HEK293 (cell line): ENCODE data around the gene EXOSC1.
A peak's percentile ranks its signal among the peaks of the same experiment; 100 is the strongest.

Experiments used
- CTCF ChIA-PET: fragments of 350-600 bp; formaldehyde crosslinking; extraction: SDS; loops from one replicate; lab custom pipeline; 2021; ENCODE audit warnings: antibody characterized with exemption; lab: Yijun Ruan, JAX
- POLR2A ChIA-PET: fragments of 300-600 bp; formaldehyde crosslinking; extraction: SDS; loops from one replicate; lab custom pipeline; 2020; ENCODE audit warnings: antibody characterized with exemption, inconsistent platforms; lab: Yijun Ruan, JAX
- H3K27ac ChIP-seq: fragments of 200-500 bp; sonication (Bioruptor generic); 2 replicates; pipeline ENCODE4 v1.5.1; 2014; ENCODE audit warnings: low read depth, low read length, control low read depth, inconsistent platforms; ENCODE audit errors: extremely low read depth
- H3K36me3 ChIP-seq, 2 experiments: fragments of 200-500 bp in 1 of 2; sonication (Bioruptor generic) in 1 of 2; 1 replicate in 1 of 2; 2 replicates in 1 of 2; pipeline ENCODE4 v1.5.1; 2014 to 2017; ENCODE audit warnings: inconsistent platforms in 2 of 2, low read length in 2 of 2; ENCODE audit not compliant: control insufficient read depth in 2 of 2, insufficient read depth in 1 of 2
- H3K4me1 ChIP-seq: fragments of 200-500 bp; sonication (Bioruptor generic); 2 replicates; pipeline ENCODE4 v1.5.1; 2014; ENCODE audit warnings: mild to moderate bottlenecking, low read length, inconsistent platforms; ENCODE audit not compliant: control insufficient read depth, insufficient read depth
- H3K4me3 ChIP-seq: 2 replicates; pipeline ENCODE4 v1.5.1; 2011; ENCODE audit warnings: low read depth, mild to moderate bottlenecking, control low read depth, low read length, moderate library complexity
- H3K9me3 ChIP-seq: fragments of 200-500 bp; sonication (Bioruptor generic); 2 replicates; pipeline ENCODE4 v1.5.1; 2014; ENCODE audit warnings: low read depth, low read length, inconsistent platforms; ENCODE audit not compliant: control insufficient read depth, insufficient read depth
- GLIS1 ChIP-seq: fragments of 450-650 bp; formaldehyde crosslinking; IDR thresholded peaks from 2 replicates; pipeline ENCODE4 v1.5.1; 2016; ENCODE audit warnings: missing biosample characterization, missing genetic modification characterization
- GLIS2 ChIP-seq: fragments of 450-650 bp; formaldehyde crosslinking; IDR thresholded peaks from 2 replicates; pipeline ENCODE4 v1.5.1; 2016; ENCODE audit warnings: missing biosample characterization, missing genetic modification characterization
- KLF7 ChIP-seq: fragments of 450-650 bp; formaldehyde crosslinking; IDR thresholded peaks from 2 replicates; pipeline ENCODE4 v1.5.1; 2016; ENCODE audit warnings: missing biosample characterization, missing genetic modification characterization, borderline replicate concordance
- MYNN ChIP-seq: fragments of 450-650 bp; formaldehyde crosslinking; IDR thresholded peaks from 2 replicates; pipeline ENCODE4 v1.5.1; 2016; ENCODE audit warnings: missing biosample characterization, missing genetic modification characterization, borderline replicate concordance
- MZF1 ChIP-seq: fragments of 450-650 bp; formaldehyde crosslinking; IDR thresholded peaks from 2 replicates; pipeline ENCODE4 v1.5.1; 2017; ENCODE audit warnings: missing biosample characterization, missing genetic modification characterization, borderline replicate concordance
- PRDM1 ChIP-seq: fragments of 450-650 bp; formaldehyde crosslinking; IDR thresholded peaks from 2 replicates; pipeline ENCODE4; 2016; ENCODE audit warnings: missing biosample characterization, missing genetic modification characterization
- PRDM2 ChIP-seq: fragments of 450-650 bp; formaldehyde crosslinking; IDR thresholded peaks from 2 replicates; pipeline ENCODE4 v1.5.1; 2016; ENCODE audit warnings: missing biosample characterization, missing genetic modification characterization, borderline replicate concordance
- PRDM6 ChIP-seq: fragments of 450-650 bp; formaldehyde crosslinking; IDR thresholded peaks from 2 replicates; pipeline ENCODE4 v1.5.1; 2017; ENCODE audit warnings: missing biosample characterization, missing genetic modification characterization
- ZBTB1 ChIP-seq: fragments of 450-650 bp; formaldehyde crosslinking; IDR thresholded peaks from 2 replicates; pipeline ENCODE4 v1.5.1; 2016; ENCODE audit warnings: missing biosample characterization, missing genetic modification characterization
- ZBTB8A ChIP-seq: fragments of 450-650 bp; formaldehyde crosslinking; IDR thresholded peaks from 2 replicates; pipeline ENCODE4 v1.5.1; 2016; ENCODE audit warnings: missing biosample characterization, missing genetic modification characterization
- ZNF114 ChIP-seq: fragments of 450-650 bp; formaldehyde crosslinking; IDR thresholded peaks from 2 replicates; pipeline ENCODE4 v1.5.0; 2017; ENCODE audit warnings: missing biosample characterization, missing genetic modification characterization
- ZNF121 ChIP-seq: fragments of 450-650 bp; formaldehyde crosslinking; IDR thresholded peaks from 2 replicates; pipeline ENCODE4 v1.5.1; 2016; ENCODE audit warnings: missing biosample characterization, missing genetic modification characterization
- ZNF133 ChIP-seq: fragments of 450-650 bp; formaldehyde crosslinking; IDR thresholded peaks from 2 replicates; pipeline ENCODE4 v1.5.1; 2016; ENCODE audit warnings: missing biosample characterization, missing genetic modification characterization
- ZNF16 ChIP-seq: fragments of 450-650 bp; formaldehyde crosslinking; IDR thresholded peaks from 2 replicates; pipeline ENCODE4 v1.5.1; 2016; ENCODE audit warnings: low read depth, missing biosample characterization, missing genetic modification characterization
- ZNF174 ChIP-seq: fragments of 450-650 bp; formaldehyde crosslinking; IDR thresholded peaks from 2 replicates; pipeline ENCODE4 v1.5.0; 2017; ENCODE audit warnings: missing biosample characterization, mild to moderate bottlenecking, missing genetic modification characterization
- ZNF175 ChIP-seq: fragments of 450-650 bp; formaldehyde crosslinking; IDR thresholded peaks from 2 replicates; pipeline ENCODE4 v1.5.1; 2016; ENCODE audit warnings: missing biosample characterization, missing genetic modification characterization
- ZNF2 ChIP-seq: fragments of 450-650 bp; formaldehyde crosslinking; IDR thresholded peaks from 2 replicates; pipeline ENCODE4 v1.5.1; 2016; ENCODE audit warnings: missing biosample characterization, missing genetic modification characterization
- ZNF24 ChIP-seq: fragments of 450-650 bp; formaldehyde crosslinking; IDR thresholded peaks from 2 replicates; pipeline ENCODE4 v1.5.1; 2016; ENCODE audit warnings: missing biosample characterization, missing genetic modification characterization
- ZNF248 ChIP-seq: fragments of 450-650 bp; formaldehyde crosslinking; IDR thresholded peaks from 2 replicates; pipeline ENCODE4 v1.5.1; 2017; ENCODE audit warnings: missing biosample characterization, missing genetic modification characterization
- ZNF341 ChIP-seq: fragments of 450-650 bp; formaldehyde crosslinking; IDR thresholded peaks from 2 replicates; pipeline ENCODE4; 2016; ENCODE audit warnings: low read depth, missing biosample characterization, missing genetic modification characterization
- ZNF404 ChIP-seq: fragments of 450-650 bp; formaldehyde crosslinking; IDR thresholded peaks from 2 replicates; pipeline ENCODE4 v1.5.1; 2017; ENCODE audit warnings: missing biosample characterization, missing genetic modification characterization
- ZNF426 ChIP-seq: fragments of 450-650 bp; formaldehyde crosslinking; IDR thresholded peaks from 2 replicates; pipeline ENCODE4 v1.5.1; 2017; ENCODE audit warnings: missing biosample characterization, missing genetic modification characterization, mild to moderate bottlenecking, inconsistent platforms, moderate library complexity
- ZNF48 ChIP-seq: fragments of 450-650 bp; formaldehyde crosslinking; IDR thresholded peaks from 2 replicates; pipeline ENCODE4 v1.5.1; 2016; ENCODE audit warnings: missing biosample characterization, missing genetic modification characterization
- ZNF561 ChIP-seq: fragments of 450-650 bp; IDR thresholded peaks from 2 replicates; pipeline ENCODE4 v1.5.1; 2018; ENCODE audit warnings: missing biosample characterization, missing genetic modification characterization, borderline replicate concordance
- ZNF600 ChIP-seq: fragments of 450-650 bp; formaldehyde crosslinking; IDR thresholded peaks from 2 replicates; pipeline ENCODE4 v1.5.1; 2016; ENCODE audit warnings: missing biosample characterization, missing genetic modification characterization
- ZNF76 ChIP-seq: fragments of 450-650 bp; formaldehyde crosslinking; IDR thresholded peaks from 2 replicates; pipeline ENCODE4; 2016; ENCODE audit warnings: low read depth, missing biosample characterization, missing genetic modification characterization, borderline replicate concordance
- ZNF837 ChIP-seq: fragments of 450-650 bp; formaldehyde crosslinking; IDR thresholded peaks from 2 replicates; pipeline ENCODE4 v1.5.1; 2016; ENCODE audit warnings: missing biosample characterization, missing genetic modification characterization
- TF ChIP-seq, protein P1 (sequence below): fragments of 450-650 bp; formaldehyde crosslinking; IDR thresholded peaks from 2 replicates; pipeline ENCODE4 v1.5.1; 2016; ENCODE audit warnings: missing biosample characterization, missing genetic modification characterization
- TF ChIP-seq, protein P2 (sequence below): fragments of 450-650 bp; formaldehyde crosslinking; IDR thresholded peaks from 2 replicates; pipeline ENCODE4 v1.5.1; 2017; ENCODE audit warnings: missing biosample characterization, missing genetic modification characterization

Gene EXOSC1

DNA sequence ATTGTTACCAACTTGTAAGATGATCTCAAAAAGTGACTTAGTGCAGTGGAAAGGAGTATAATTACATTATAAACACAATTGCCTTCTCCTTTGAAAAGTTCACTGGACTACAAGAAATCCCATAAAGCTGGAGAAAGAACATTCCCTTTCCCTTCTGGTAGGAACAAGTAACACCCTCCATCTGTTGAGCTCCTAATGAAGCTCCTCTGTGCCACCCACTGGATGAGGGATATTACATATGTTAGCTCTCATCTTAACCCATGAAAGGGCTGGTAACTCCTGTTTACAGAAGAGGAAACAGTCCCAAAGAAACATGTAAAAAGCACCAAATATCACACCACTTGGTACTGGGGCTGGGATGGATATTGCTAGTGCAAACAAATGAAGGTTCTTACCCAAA, 11.8 kb downstream of the EXOSC1 start (continued):
- TF ChIP-seq, protein P1, sequence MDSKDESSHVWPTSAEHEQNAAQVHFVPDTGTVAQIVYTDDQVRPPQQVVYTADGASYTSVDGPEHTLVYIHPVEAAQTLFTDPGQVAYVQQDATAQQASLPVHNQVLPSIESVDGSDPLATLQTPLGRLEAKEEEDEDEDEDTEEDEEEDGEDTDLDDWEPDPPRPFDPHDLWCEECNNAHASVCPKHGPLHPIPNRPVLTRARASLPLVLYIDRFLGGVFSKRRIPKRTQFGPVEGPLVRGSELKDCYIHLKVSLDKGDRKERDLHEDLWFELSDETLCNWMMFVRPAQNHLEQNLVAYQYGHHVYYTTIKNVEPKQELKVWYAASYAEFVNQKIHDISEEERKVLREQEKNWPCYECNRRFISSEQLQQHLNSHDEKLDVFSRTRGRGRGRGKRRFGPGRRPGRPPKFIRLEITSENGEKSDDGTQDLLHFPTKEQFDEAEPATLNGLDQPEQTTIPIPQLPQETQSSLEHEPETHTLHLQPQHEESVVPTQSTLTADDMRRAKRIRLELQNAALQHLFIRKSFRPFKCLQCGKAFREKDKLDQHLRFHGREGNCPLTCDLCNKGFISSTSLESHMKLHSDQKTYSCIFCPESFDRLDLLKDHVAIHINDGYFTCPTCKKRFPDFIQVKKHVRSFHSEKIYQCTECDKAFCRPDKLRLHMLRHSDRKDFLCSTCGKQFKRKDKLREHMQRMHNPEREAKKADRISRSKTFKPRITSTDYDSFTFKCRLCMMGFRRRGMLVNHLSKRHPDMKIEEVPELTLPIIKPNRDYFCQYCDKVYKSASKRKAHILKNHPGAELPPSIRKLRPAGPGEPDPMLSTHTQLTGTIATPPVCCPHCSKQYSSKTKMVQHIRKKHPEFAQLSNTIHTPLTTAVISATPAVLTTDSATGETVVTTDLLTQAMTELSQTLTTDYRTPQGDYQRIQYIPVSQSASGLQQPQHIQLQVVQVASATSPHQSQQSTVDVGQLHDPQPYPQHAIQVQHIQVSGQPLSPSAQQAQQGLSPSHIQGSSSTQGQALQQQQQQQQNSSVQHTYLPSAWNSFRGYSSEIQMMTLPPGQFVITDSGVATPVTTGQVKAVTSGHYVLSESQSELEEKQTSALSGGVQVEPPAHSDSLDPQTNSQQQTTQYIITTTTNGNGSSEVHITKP (tag by site-specific recombination), result no peak
- TF ChIP-seq, protein P2, sequence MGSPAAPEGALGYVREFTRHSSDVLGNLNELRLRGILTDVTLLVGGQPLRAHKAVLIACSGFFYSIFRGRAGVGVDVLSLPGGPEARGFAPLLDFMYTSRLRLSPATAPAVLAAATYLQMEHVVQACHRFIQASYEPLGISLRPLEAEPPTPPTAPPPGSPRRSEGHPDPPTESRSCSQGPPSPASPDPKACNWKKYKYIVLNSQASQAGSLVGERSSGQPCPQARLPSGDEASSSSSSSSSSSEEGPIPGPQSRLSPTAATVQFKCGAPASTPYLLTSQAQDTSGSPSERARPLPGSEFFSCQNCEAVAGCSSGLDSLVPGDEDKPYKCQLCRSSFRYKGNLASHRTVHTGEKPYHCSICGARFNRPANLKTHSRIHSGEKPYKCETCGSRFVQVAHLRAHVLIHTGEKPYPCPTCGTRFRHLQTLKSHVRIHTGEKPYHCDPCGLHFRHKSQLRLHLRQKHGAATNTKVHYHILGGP (tag by site-specific recombination), result no peak
- TF ChIP-seq ZNF600 (tag by site-specific recombination) (no peak), ZNF248 (no peak)

DNA sequence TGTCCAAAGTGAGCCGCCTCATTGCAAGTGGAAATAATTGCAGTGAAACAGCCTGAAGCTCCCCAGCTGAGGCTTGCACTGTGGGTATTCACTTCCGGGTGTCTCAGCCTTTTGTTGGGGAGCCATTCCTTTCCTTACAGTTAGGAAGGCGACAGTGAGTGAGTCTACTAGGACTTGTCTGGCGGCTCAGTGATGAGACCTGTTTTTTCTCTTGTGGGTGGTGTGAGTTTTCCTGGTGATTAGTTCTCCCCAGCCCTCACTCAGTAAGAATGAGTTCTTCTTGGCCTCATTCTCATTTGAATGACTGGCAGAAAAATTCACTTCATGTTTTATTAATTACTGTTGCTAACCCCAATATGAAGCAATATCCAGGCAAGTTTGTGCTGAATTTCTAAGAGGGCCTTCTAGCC, 17.2 kb downstream of the EXOSC1 start:
- CTCF ChIA-PET, result no interaction called here

GRCh38 chr10:97427571-97428179, 18.1 kb downstream of the EXOSC1 start:
- Histone ChIP-seq H3K9me3 (no peaks in the 10 kb centered on the region), H3K4me3 (peak overlapping the region; percentile 87), H3K4me1 (no peaks in the 10 kb centered on the region; the same call in 1 of the 2 replicates), H3K27ac (peak overlapping the region; percentile 96), H3K36me3 (peaks cover 38 to 58% of the 10 kb centered on the region in 2 experiments)
- CTCF ChIA-PET, result interaction anchor here (0.7 to 1.1 kb wide), 2 partner anchors 27 to 28 kb away, joined by 3 read pairs; no protein-coding TSS in a partner anchor
- POLR2A ChIA-PET, result interaction anchor here (0.8 to 1.7 kb wide), 4 partner anchors 13 to 135 kb away, joined by 3 to 6 read pairs (median 4); partner anchors contain the start of genes ARHGAP19 and RRP12
- TF ChIP-seq ZNF426 (tag by site-specific recombination), result no peak
- TF ChIP-seq ZNF837 (tag by site-specific recombination), result no peak
- no peak for TF ChIP-seq PRDM2 (tag by site-specific recombination)
- TF ChIP-seq ZNF174 (tag by site-specific recombination), result no peak
- no peak for TF ChIP-seq ZBTB1
- no peak for TF ChIP-seq ZNF2 (tag by site-specific recombination)
- no peak for TF ChIP-seq GLIS2 (tag by site-specific recombination)
- TF ChIP-seq PRDM6 (tag by site-specific recombination), result no peak
- TF ChIP-seq ZNF341 (tag by site-specific recombination), result peak; percentile 51; the same call in 1 of the 2 replicates
- no peak for TF ChIP-seq ZNF48 (tag by site-specific recombination)

More for the DNA sequence above, 17.2 kb downstream of the EXOSC1 start:
- H3K36me3 ChIP-seq, result peaks cover 40 to 59% of the 10 kb centered on the region in 2 experiments
- H3K4me1 ChIP-seq, result no peaks in the 10 kb centered on the region; the same call in 1 of the 2 replicates
- H3K4me3 ChIP-seq, result peak overlapping the region; percentile 4; the same call in 1 of the 2 replicates
- no peaks in the 10 kb centered on the region for H3K9me3 ChIP-seq
- TF ChIP-seq ZNF175 (tag by site-specific recombination) (no peak), ZNF133 (tag by site-specific recombination) (no peak), ZNF248 (no peak), GLIS1 (tag by site-specific recombination) (peak; percentile 33; the same call in 1 of the 2 replicates), MYNN (tag by site-specific recombination) (no peak), ZNF16 (tag by site-specific recombination) (no peak), MZF1 (no peak), ZNF76 (tag by site-specific recombination) (no peak), KLF7 (no peak), ZNF561 (no peak), ZNF24 (no peak), ZNF404 (tag by site-specific recombination) (no peak), ZNF121 (no peak), ZNF114 (tag by site-specific recombination) (no peak), ZBTB8A (no peak), PRDM1 (tag by site-specific recombination) (peak; percentile 70)
- TF ChIP-seq, all 188 proteins: peak for 2
- POLR2A ChIA-PET, result interaction anchor here (0.5 to 1.7 kb wide), 3 partner anchors 25 to 136 kb away, joined by 3 to 6 read pairs (median 4); partner anchors contain the start of genes ARHGAP19 and RRP12
- H3K27ac ChIP-seq, result peak overlapping the region; percentile 29; the same call in 1 of the 2 replicates
